Erythroblast (primary cell): ENCODE results near the gene PRKCE.
"Not testable (repeated sequence)": the region's sequence is repeated elsewhere in the genome, so short reads cannot be mapped to it uniquely, and the experiment has no call there.

Experiments used
- DNase-seq, 2 experiments: peaks; one replicate each; lab custom pipeline; 2025; lab: John Stamatoyannopoulos, UW
- GATA1 ChIP-seq: IDR thresholded peaks from 2 replicates; pipeline ENCODE4 v1.6.1; 2011; ENCODE audit warnings: low read depth, mild to moderate bottlenecking, control low read depth, low read length, moderate library complexity
- POLR2A ChIP-seq: IDR thresholded peaks from 2 replicates; pipeline ENCODE4 v1.6.1; 2011; ENCODE audit warnings: mild to moderate bottlenecking, low read length

Gene PRKCE

DNA sequence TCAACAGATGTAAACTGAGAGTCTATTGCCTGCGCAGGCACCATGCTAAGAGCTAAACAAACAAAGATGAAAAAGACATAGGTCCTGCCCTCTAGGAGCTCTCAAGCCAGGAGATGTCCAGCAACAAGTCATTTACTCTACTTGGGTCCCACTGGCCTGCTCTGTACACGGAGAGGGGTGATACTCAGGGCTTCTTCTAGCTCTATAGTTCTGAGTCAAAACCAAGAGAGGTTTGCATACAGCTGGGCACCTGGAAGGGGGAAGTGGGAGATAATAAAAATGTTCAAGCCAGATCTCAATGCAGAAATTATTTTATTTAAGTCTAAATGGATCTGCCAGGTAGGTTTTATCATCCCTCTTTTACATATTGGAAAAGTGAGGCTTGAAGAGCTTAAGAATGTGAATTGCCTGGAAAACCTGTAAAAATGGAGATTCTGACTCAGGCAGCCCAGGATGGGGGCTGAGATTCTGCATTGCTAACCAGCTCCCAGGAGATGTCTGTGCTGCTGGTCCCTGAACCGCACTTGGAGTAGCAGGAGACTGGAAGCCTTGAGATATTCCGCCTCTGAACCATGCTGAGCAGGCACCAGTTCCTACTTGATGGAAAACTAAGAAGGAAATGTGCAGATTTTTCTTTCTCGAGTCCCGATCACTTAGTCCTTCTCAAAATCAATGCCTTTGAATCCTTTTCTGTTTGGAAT lies 201.1 kb downstream of the PRKCE start:
- DNase-seq: no peak
- TF ChIP-seq POLR2A: no peak
- no peak for TF ChIP-seq GATA1

DNA sequence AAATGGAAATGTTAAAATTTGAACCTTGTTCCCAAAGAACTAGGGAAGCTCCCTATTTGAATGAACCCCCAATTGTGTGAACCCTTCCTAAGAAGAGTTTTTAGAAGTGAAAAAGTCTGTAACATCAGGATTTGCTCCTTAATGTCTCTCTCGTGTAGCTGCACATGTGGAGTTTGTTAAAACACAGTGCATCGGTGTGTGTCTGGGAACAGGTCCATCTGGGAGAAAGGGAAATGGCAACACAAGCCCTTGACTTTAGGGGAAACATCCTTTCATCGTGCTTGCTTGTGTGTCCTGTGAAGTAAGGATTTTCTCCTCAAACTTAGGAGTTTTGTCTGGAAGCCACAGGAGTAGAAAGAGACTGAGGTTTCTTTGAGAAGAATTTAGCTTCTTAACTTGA lies 203.9 kb downstream of the PRKCE start:
- DNase-seq: no peak
- TF ChIP-seq GATA1: no peak
- TF ChIP-seq POLR2A: no peak

DNA sequence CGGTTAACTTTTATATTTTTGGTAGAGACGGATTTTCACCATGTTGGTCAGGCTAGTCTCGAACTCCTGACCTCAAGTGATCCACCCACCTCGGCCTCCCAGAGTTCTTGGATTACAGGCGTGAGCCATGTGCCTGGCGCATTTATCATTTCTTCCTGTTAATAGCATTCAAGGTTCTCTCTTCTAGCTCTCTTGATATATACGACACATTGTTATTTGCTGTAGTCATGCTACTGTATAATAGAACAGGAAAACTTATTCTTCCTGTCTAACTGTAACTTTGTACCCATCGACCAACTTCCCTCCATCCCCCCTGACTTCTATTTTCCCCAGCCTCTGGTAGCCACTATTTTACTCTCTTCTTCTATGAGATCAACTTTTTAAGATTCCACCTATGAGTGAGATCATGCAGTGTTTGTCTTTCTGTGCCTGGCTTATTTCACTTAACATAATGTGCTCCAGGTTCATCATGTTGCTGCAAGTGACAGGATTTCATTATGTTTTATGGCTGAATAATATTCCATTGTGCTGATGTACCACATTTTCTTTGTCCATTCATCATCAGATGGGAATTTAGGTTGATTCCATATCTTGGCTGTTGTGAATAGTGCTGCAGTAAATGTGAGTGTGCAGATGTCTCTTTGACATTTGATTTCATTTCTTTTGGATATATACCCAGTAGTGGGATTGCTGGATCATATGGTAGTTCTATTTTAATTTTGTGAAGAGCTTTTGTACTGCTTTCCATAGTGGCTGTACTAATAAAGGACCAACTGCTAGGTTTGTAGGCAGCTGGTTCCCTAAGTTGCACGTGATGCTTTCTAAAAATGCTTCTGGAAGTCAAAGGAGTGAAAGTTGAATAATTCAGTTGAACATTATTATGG lies 205.2 kb downstream of the PRKCE start:
- DNase-seq: no peak
- TF ChIP-seq GATA1: no peak
- TF ChIP-seq POLR2A: no peak

DNA sequence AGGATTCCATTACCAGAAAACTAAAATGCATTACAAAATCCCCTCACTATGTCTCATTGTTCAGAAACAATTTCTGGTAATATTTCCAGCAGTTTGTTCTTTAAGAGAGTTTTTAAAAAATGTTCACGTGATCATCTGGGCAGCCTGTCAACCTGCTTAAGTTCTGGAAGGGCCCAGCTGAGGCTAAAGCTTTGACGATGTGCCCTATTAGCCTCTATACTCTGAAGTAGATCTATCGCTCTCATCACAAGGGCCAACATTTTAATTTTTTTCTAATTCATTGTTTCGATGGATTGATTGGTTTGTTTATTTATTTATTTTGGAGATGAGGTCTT lies 205.8 kb downstream of the PRKCE start:
- no peak for TF ChIP-seq GATA1
- TF ChIP-seq POLR2A: no peak

GRCh38 chr2:45857867-45858520 lies 206.5 kb downstream of the PRKCE start:
- DNase-seq: no peak
- TF ChIP-seq POLR2A (no peak), GATA1 (no peak)

More for the DNA sequence above, 205.8 kb downstream of the PRKCE start:
- DNase-seq: no peak

DNA sequence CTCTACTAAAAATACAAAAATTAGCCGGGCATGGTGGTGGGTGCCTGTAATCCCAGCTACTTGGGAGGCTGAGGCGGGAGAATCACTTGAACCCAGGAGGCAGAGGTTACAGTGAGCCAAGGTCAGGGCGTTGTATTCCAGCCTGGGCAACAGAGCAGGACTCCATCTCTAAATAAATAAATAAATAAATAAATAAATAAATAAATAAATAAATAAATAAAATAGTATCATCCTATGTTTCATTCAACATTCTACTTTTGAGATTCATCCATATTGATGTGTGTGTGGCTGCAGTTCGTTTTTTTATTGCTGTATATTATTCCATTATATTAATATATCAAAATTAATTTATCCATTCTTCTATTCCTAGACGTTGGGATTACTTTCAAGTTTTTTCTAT lies 207.4 kb downstream of the PRKCE start:
- not testable (repeated sequence) for DNase-seq

GRCh38 chr2:45859682-45860081 lies 208.2 kb downstream of the PRKCE start:
- no peak for DNase-seq
- no peak for TF ChIP-seq POLR2A
- TF ChIP-seq GATA1: no peak

DNA sequence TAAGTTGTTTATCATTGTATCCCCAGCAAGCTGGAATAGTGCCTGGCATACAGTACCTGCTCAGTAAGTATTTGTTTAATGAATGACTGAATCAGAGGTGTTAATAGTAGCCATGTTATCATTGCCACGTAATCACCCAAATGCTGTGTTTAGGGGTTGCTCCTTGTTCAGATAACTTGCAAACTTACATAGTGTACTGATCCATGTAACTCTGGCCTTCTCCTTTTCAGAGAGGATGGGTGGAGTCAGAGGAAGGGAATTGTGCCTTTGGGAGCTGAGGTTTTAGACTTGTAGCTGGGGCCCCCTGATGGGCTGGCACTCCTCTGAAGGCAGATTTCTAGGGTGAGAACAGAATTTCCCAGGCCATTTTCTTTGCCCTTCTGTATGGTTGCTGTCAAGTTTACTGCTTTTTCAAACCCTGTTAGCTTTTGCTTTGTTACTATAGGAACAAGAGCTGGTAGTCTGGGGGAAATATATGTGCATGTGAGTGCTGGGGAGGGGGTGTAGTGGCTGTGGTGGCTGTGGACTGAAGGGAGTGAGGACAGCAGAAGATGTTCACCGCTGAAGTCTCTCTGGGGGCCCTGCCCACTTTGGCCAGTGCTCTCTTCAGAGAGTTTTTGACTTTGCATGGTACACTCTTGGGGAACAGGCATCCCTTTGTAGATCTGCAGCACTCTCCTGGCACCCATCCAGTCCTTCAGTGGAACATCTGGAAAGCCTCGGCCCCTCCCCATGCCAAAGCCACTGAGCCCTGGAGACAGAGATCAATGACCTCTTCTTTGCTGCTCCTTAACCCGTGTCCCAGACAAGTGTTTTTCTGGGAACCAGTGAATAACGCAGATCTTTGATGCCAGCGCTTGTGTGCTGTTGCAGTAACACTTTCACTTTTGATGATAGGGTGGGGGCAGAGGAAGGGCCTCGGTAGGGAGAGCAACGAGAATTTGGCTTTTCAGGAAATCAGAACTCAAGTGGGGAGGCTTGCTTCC lies 209.0 kb downstream of the PRKCE start:
- TF ChIP-seq GATA1 (no peak), POLR2A (no peak)
- DNase-seq: peak in 1 of 2 experiments; percentile 2

GRCh38 chr2:45862843-45863242 lies 211.4 kb downstream of the PRKCE start:
- TF ChIP-seq GATA1: no peak
- no peak for TF ChIP-seq POLR2A
- DNase-seq: no peak

DNA sequence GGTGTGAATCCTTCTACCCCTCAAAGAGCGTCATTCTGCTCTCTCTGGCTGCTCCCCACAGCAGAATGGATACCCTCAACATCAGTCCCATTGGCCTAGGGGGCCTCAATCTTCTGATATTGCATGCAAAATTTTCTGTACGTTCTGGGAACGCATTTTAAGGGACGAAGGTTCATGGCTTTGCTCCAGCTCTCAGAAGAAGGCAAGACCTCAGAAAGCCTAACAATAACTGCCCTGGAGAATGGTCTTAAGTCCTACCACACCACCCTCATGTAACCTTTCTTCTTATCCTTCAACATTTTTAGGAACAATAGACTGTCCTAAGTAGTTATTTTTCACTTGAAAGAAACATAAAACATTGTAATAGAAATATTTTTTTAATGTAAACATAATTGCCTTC lies 212.6 kb downstream of the PRKCE start:
- DNase-seq: no peak
- TF ChIP-seq POLR2A: no peak
- TF ChIP-seq GATA1: no peak

DNA sequence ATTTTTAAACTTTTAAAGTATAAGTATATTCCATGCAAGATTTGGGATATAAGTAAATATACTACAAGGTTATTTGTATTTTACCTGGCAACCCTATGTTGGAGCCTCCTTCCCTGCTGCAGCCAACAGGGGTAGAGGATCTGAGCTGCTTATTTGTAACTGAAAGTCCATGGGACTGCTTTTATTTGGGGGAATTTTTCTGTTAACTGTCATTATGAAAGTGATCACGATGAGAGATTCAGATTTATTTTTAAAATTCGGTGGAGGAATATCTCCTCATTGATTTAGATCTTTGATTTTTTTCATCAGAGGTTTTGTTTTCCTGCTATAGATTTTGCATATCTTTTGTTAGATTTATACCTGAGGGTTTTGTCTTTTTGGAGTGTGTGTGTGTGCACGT lies 215.9 kb downstream of the PRKCE start:
- no peak for TF ChIP-seq POLR2A
- no peak for TF ChIP-seq GATA1
- DNase-seq: no peak

DNA sequence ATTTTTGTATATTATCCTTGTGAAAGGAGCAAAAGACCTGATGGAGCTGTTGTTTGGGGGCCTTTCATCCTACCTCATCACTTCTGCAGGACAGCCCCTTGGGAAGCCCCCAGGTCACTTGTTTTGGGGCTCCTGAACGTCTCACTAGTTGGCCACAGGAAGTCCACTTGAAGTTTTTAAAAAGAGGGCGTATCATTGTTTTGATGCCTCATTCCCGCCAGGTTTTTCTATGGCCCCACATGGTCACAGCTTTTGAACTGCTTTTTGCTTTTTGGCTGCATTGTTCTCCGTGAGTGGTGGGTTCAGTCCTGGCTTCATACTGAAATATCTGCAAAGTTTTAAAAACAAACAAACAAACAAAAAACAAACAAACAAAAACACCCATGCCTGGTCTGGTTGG lies 216.3 kb downstream of the PRKCE start:
- TF ChIP-seq GATA1: no peak
- no peak for TF ChIP-seq POLR2A
- DNase-seq: no peak

DNA sequence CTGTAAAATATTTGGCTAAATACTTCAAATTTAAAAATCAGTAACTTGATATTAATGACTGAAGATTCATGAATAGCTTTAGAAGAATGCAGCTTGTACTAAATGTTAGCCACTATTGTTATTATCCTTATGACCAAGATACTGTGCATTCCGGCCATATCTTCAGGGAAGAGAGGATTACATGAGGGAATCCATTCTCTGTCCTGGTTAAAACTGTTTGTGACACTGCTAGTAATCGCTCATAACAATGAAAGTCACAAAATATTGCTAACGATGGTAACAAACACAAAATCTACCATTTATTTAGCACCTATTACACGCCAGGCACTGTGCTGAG lies 217.7 kb downstream of the PRKCE start:
- TF ChIP-seq GATA1 (no peak), POLR2A (no peak)
- DNase-seq: no peak
